ENCODE results near the gene NMNAT1.
"Not testable (repeated sequence)": the region's sequence is repeated elsewhere in the genome, so short reads cannot be mapped to it uniquely, and the experiment has no call there.

NMNAT1 gene

DNA sequence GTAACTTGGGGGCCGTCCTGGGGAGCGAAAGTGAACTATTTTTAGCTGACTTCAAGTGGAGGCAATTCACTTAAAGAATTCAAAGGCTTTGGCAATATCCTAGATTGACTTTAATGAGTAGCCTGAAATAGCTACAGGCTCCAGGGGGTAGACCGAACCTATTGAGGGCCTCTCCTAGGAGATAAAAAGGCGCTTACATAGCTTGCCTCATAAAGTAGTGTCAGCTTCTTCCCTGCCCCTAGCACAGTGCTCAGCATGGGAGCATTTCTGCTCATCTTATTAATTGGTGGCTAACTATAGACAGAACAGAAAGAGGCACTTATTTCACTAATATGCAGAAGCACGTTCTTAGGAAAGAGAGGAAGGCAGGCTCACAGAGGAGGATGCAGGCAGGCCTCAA is 20.9 kb upstream of the NMNAT1 start:
- no peak for DNase-seq

DNA sequence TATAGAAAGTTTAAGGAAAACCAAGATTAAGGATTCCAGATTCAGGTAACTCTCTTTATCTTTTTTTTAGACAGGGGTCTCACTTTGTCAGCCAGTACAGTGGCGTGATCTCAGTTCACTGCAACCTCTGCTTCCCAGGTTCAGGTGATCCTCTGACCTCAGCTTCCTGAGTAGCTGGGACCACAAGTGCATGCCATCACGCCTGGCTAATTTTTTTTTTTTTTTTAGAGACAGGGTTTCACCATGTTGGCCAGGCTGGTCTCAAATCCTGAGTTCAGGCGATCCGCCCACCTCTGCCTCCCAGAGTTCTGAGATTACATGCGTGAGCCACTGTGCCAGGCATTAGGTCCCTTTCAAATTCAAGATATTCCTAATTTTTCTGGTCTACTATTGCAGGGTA is 16.0 kb upstream of the NMNAT1 start:
- DNase-seq: no peak

DNA sequence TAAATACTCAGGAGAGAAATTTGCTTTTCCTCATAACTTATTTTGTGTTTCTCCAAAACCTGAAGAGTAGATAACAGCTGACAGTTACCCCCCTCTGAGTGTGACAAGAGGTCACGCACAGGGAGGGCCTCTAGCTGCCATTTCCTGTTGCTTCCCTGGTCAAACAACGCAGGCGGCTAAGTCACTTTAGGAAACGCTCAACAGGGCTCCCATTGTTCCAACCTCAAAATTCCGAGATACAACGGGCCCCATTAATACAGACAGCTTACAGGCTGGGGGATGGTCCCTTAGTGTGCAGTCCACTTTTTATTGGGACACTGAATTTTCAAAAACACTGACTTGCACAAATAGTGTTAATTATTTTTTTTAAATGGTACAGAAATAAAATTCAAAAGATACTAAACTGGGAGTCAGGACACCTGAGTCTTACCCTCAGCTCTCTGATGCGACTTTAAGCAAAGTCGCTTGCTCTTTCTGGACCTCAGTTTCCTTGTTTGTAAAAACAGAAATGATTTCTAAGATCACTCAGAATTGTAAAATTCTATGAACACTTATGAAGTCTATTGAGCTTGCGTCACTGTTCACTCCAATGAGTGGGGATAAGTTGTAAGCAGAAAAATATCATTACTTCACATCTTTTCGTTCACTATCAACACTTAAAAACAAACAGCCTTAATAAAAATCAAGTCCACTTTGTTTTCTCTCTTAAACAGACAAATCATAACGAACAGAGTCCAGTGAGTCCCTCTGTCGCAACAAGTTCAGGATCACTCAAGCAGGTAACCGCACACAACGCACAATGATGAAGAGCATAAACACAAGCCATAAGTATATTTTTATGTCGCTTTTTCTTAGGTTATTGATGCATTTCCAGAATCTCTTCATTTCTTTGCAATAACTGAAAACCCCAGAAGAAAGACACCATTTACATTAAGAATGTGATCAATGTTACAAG is 13.6 kb upstream of the NMNAT1 start:
- no peak for DNase-seq

DNA sequence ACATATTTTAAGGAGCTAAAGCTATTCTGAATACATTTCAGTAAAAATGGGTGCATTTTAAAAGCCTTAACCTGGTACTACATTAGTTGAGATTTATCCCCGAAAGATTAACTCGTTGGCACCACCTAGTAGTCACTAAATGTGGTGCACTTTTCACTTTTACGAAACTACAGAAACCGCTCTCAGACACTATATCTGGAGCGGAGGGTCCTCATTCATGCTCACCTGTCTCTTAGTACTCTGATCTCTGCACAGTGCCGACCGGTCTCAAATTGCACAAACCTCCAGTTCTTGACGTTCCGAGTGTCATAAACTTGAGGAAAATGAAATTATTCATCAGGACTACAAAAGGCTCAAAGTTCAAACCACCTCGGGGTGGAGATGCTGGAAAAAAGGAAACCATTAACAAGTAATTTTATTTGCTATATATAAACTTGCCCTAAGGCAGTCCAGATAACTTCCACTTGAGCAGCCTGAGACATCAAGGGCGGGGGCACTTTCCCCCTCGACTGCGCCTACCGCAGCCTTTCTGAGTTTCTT is 806 bp upstream of the NMNAT1 start:
- DNase-seq: peak; percentile 20

DNA sequence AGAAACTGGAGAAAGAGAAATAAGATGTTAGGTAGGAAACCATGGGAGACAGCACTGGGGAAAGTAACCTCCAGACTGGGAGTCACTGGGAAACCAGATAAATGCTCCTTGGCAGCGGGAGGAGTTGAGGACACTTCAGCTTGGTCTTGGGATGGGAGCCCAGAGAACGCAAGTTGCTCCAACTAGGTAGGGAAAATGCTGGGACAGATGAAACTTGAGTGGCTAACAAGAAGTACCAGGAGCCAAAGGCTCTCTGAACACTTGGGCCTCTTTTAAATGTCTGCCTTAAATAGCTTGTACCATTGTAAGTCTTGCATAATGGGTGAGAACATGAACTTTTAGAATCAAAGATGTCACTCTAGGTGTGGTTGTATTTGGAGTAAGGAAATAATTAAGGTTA is 3.0 kb downstream of the NMNAT1 start:
- DNase-seq: no peak

DNA sequence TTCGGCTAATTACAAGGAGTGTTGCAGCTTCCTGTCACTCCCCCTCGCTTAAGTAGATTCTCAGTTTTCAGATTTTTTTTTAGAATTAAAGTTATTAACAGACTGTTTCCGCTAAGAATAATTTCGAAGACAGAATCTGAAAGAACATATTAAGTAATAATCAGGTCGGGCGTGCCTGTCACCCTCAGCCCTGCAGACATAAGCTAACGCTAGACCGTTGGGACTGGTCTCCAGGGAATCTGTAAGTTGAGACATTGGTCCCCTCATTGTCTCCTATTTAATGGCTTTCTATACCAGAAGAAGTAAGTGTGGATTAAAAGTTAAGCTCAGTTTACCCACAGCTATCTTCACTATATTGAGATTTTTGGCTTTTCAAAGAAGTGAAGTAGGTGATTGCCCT is 14.5 kb downstream of the NMNAT1 start:
- DNase-seq: no peak

DNA sequence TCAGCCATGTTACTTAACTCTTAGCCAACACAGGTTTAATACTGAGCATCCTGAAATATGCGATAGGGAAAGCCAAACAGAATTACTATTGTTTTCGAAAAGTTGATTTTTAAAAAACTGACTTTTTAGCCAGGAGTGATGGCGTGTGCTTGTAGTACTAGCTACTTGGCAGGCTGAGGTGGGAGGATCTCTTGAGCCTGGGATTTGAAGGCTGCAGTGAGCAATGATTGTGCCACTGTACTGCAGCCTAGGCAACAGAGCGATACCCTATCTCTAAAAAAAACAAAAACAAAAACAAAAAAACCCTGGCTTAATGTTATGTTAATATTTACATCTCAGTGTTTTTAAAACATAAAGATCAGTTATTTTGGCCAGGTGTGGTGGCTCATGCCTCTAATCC is 16.7 kb downstream of the NMNAT1 start:
- no peak for DNase-seq

DNA sequence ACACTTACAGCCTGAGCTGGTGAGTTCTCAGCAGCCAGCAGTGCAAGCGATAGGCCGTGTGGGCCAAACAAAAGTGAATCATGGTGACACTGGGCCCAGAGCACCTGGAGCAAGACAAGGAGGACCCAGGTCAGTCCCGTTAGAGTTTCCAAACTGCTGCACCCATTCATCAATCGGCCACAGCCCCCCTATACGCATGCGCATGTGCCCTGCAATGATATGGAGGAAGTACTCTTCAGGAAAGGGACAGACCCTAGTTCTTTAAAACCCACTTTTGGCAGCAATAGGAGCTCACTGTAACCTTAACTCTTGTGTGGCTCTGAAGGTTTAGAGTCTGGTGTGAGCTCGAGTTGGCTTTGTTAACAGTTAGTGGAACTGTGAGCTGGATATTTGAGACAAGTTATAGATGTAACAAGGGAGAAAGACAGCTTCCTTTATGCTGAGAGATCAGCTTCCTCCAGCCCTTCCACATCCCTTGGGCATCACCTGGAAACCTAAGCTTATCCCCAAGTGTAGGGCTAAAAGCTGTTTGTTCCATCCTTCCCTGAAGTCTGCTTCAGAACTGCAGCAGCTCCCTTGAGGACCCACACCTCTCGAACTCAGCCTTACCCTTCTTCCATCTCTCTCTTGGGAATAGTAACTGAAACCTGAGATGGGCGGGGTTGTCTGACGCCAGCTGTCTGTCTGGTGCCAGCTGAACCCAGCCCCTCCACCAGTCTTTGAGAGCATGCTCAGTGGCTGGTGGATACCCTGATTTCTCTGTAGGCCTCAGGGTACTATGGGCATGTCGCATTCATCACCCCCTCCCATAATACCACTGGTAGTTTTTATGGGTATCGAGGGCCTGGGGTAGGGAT is 17.7 kb downstream of the NMNAT1 start:
- peak; percentile 8 for DNase-seq

DNA sequence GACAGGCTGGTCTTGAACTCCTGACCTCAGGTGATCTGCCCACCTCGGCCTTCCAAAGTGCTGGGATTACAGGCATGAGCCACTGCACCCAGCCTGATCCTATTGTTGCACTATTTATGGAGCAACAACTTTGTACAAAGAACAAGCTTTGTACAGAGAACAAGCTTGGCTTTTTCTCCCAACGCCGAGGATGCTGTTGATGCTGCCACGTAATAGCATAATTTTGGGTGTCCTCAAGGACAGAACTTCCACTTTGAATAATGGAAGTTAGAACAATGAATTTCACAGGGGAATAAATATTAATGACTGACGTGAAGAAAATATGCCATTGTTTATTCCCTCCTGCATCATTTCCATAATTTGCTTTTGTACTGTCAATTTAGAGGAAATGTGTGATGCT is 41.0 kb downstream of the NMNAT1 start:
- no peak for DNase-seq

DNA sequence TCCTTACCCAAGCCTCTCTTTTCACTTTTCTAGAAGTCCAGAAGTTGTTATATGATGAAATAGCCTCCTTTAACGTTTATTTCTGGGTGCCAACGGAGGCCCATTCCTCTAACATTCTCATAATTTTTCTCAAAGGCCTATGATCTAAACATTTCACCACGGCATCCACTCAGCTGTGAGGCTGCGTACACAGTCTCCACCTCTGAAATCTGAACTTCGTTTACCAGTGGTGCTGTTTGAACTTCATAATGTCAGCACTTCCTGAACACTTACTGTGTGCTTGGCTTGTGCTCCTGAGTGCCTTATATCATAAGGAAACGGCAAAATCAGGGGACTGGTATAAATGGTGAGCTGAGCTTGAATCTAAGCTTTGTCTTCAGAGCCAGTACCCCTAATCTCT is 41.7 kb downstream of the NMNAT1 start:
- DNase-seq: no peak

DNA sequence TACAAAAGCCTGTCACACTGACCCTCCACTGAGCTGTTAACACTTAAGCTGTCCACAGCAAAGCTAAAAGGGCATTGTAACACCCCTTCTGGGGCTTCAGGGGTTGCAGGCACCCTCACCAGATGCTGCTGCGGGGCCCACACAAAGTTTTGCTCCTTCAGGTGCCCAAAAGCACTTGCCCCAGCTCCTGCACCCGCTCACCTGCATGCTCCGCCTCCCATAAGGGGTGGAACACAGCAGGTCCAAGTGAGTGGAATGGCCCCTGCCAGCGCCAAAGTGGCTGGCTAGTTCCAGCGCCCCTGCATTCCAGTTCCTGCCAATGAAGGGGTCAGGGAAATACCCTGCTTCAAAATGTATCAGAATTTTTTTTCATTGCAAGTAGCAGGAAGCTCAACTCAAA is 46.5 kb downstream of the NMNAT1 start:
- DNase-seq: no peak

DNA sequence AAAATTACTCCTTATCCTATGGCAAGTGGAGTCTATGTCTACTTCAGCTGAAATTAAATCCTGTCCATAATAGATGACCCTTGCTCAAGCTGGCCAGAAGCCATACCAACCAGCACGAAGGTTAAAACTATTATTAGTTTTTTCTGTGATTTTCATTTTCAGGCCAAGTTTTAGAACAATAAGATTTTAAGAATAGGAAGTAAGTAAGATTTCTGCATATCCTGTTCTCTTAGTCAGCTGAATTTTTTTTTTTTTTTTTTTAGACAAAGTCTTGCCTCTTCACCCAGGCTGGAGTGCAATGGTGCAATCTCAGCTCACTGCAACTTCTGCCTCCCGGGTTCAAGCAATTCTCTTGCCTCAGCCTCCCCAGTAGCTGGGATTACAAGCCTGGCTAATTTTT is 47.7 kb downstream of the NMNAT1 start:
- DNase-seq: no peak

DNA sequence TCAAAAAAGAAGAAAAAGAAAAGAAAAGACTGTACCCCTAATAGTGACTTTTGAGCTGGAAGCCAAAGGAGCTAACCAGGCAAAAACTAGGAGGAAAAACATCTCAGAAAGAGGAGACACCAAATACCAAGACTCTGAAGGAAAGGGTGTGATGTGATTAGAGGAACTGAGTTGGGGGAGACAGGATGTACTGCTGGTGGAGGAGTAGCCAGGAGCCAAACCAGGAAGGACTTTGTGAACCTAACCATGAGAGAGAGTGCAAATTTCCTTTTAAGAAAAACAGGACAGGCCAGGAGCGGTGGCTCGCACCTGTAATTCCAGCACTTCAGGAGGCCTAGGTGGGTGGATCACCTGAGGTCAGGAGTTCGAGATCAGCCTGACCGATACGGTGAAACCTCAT is 49.6 kb downstream of the NMNAT1 start:
- no peak for DNase-seq

DNA sequence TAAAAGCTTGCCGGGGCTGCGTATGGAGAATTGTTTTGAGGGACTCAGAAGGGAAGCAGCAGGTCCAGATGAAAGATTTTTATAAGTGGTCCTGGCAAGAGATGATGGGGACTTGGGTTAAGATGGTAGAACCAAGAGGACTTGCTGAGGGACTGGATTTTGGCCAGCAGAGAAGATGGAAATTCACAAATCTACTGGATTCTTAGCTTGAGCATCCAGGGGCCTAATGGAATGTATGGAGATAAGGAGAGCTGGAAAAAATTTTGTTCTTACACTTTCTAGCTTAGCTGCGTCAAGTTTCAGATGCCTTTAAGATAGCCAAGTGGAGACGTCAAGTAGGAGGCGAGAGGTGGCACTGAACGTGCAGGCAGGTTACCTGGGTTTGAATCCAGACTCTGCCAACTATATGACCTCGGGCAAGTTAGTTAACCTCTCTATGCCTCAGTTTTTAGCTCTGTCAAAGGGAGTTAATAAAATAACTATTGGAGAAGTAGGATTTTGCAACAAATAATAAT is 50.3 kb downstream of the NMNAT1 start:
- DNase-seq: no peak

DNA sequence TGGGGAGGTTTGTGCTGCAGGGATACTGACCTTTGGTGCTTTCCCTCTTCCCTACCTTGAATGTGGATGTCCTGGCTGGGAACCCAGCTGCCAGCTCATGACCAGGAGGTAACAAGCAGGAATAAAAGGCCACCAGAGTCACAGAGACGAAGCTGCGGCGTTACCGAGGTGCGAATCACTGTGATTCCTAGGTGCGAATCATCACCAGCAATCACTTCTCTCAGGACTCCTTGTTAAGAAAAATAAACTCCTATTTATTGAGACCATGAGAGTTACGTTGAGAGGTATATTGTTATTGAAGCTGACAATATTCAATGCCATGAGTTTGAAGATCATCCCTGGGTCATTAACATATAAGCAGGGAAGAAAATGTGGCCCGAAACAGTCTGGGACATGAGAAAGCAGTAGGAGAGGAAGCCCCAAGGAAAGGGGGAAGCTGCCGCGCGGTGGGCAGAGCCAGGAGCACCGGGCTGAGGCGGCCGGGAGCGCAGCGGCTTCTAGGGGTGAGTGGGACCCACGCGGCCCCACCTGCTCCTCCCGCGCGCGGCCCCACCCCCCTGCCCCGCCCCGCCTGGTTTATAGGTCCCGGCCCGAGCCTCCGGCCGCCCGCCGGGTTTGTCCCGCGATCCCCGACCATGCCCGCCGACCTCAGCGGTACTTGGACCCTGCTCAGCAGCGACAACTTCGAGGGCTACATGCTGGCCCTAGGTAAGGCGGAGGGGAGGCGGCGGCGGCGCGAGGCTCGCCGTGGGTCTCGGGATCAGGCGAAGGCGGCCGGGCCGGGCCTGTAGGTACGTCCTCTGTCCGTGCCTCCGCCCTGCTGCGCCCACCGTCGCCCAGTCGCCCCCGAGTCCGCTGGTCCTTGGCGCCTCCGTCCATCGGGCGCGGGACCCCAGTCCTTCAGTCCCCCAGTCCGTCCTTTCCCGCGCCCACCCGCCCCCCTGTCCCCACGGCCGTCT is 53.6 kb downstream of the NMNAT1 start, which contains the start of gene RBP7:
Gene RBP7, plus strand, starts transcription at position 605 of the 959 bp plus-strand sequence. Its CDS starts 31 bp downstream, at position 636.
- no peak for DNase-seq

DNA sequence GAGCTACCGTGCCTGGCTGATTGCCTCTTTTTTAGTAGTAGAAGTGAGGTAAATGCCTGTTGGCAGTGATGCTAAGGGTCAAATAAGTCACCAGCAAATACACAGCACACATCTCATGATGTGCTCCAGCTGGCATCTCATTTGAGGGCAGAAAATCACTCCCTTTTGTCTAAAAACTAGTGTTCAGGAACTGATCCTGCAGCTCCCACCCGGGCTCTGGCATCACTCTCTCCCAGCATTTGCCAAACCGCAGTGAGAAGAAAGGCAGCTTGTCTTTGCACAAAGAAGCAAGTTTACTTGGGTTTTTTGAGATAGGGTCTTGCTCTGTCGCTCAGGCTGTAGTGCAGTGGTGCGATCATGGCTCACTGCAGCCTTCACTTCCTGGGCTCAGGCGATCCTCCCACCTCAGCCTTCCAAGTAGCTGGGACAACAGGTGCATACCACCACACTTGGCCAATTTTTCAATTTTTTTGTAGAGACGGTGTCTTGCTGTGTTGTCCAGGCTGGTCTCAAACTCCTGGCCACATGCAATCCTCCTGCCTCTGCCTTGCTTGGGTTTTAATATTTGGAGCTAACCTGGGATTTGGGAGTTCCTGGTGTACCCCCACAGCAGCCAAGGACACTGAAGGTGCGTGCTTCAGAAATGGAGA is 57.9 kb downstream of the NMNAT1 start:
- no peak for DNase-seq

DNA sequence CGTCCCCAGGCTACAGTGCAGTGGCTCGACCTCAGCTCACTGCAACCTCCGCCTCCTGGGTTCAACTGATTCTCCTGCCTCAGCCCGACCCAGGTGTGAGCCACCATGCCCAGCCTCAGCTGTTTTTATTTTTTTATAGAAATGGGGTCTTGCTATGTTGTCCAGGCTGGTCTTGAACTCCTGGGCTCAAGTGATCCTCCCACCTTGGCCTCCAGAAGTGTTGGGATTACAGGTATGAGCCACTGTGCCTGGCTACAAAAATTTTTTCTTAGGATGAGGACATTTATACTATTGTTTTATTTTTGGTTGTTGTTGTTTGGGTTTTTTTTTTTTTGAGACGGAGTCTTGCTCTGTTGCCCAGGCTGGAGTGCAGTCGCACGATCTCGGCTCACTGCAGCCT is 62.0 kb downstream of the NMNAT1 start:
- not testable (repeated sequence) for DNase-seq

DNA sequence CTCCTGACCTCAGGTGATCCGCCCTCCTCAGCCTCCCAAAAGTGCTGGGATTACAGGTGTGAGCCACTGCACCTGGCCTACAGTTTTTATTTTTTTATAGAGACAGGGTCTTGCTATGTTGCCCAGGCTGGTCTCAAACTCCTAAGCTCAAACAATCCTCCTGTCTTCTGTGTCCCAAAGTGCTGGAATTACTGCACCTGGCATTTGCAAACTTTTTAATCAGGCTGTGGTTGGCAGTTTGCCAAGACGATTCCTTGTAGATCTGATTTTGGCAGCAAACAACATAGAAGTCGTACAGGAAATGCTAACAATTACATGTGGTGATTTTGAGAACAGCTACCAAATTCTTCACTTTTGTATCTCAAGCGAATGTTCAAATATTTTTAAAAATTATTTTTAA is 63.9 kb downstream of the NMNAT1 start:
- DNase-seq: no peak

DNA sequence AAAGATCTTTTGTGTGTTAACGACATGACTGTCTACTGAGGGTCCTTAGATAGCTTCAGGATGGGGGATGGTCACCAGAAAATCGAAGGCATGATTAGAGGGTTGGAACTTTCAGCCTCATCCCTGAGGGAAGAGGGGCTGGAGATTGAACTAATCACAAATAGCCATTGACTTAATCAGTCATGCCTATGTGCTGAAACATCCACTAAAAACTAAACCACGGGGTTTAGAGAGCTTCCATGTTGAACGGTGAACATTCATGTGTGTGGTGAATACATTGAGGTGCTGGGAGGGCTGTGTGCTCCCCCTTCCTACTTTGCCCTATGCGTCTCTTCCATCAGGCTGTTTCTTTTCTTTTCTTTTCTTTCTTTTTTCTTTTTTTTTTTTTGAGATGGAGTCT is 70.7 kb downstream of the NMNAT1 start:
- no peak for DNase-seq

DNA sequence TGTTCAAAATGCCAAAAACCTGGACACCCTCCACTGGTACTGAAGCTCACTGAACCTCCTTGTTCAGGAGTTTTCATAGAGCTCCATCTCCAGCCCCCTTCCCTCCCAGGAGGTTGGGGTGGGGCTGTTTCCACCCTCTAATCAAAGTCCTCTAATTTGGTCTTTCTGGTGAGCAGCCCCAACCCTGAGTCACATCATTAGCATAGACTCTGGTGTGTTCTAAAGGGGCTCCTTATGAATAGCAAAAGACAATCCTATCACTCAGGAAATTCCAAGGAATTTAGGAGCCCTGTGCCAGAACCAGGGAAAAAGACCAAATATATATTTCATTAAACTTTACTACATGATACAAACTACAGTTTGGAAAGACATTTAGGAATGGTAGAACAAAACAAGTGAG is 76.3 kb downstream of the NMNAT1 start:
- no peak for DNase-seq

DNA sequence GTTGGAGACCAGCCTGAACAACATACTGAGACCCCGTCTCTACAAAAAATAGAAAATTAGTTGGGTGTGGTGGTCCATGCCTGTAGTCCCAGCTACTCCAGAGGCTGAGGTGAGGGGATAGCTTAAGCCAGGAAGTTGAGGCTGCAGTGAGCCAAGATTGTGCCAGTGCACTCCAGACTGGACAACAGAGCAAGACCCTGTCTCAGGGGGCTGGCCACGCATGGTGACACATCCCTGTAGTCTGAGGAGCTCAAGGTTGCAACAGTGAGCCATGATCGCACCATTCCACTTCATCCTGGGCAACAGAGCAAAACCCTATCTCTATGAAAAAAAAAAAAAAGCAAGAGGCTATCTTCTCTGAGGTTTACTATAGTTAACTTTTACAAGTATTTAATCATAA is 76.8 kb downstream of the NMNAT1 start:
- no peak for DNase-seq

DNA sequence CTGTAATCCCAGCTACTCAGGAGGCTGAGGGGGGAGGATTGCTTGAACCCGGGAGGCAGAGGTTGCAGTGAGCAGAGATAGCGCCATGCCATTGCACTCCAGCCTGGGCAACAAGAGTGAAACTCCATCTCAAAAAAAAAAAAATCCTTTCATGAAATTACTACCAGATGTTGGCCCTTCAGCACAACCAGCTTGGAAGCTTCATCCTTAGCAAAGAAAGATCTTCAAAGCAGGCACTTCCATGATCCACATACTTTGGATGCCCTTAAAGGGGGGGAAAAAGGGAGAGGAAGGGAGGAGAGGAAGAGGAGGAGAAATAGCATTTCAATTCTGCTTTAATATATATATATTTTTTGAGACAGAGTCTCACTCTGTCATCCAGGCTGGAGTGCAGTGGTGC is 77.4 kb downstream of the NMNAT1 start:
- DNase-seq: not testable (repeated sequence)

Measured in DMS79 (cell line).